ENCODE data around the gene SEMA4A.
A peak's percentile ranks its signal among the peaks of the same experiment; 100 is the strongest.
"Not testable (repeated sequence)": the region's sequence is repeated elsewhere in the genome, so short reads cannot be mapped to it uniquely, and the experiment has no call there.

Gene SEMA4A

DNA sequence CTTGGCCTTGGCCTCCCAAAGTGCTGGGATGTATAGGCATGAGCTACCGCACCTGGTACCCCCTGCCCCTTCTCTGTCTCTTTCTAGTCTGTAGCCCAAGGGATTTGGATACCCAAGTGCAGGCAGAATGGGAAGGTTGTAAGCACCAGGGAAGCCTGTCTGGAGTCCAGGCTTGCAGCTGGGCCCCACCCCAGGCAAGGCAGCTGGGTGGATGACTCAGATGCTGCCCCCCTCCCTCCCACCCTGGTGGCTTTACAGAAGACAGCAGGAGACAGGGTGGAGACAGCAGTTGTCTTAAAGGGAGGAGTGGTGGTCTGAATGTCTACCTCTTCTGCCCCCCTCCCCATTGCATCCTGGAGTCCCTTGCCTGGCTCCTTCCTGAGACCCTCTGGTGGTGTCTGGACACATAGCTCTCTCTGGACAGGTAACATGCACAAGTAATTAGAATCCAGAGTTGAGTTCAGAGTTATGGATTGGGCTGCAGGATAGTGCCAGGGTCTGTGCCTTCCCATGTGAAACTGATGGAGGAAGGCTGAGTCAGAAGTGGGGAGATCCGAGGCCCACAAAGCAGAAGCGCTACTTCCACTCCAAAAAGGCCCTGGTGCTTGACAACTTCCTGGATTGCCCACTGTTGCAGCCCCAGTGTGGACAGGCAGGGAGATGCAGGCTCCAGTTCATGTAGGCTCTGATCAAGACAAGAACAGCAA, 33.7 kb upstream of the SEMA4A start:
- DNase-seq: no peak

DNA sequence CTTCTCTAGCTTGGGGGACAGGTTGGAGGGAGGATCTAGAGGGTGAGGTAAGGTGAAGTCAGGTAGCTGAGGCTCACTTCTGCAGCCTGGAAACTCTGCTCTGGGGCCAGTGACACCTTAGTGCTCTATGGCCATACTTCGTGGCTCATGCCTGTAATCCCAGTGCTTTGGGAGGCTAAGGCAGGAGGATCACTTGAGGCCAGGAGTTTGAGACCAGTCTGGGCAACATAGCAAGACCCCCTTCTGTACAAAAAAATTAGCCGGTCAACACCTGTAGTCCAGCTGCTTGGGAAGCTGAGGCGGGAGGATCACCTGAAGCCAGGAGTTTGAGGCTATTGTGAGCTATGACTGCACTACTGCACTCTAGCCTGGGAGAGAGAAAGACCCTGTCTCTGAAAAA, 33.1 kb upstream of the SEMA4A start:
- DNase-seq: no peak

DNA sequence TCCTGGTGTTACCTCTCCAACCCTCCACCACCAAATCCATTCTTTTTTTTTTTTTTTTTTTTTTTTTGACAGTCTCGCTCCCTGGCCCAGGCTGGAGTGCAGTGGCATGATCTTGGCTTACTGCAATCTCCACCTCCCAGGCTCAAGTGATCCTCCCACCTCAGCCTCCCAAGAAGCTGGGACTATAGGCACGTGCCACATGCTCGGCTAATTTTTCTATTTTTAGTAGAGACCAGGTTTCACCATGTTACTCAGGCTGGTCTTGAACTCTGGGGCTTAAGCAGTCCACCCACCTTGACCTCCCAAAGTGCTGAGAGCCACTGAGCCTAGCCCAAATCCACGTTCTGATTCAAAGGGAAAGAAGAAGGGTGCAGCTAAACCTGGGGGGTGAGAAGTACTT, 32.4 kb upstream of the SEMA4A start:
- DNase-seq: not testable (repeated sequence)

DNA sequence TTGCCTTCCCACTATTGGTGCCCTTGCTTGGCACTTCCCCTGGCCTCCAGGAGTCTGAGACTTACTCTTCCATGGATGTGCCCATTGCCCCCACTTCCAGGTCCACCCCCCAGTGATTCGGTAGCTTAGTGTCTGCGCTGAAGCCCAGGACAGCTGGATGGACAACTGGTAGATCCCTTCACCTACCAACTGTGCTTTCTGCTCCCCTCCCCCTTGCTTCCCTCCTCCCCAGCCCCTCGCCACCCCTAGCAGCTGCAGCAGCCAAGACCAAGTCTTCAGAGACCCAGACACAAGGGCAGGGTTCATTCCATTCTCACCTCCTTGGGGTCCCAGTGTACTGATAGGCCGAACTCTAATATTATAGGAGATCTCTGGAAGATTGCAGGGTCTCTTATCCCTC, 31.9 kb upstream of the SEMA4A start:
- DNase-seq: no peak

DNA sequence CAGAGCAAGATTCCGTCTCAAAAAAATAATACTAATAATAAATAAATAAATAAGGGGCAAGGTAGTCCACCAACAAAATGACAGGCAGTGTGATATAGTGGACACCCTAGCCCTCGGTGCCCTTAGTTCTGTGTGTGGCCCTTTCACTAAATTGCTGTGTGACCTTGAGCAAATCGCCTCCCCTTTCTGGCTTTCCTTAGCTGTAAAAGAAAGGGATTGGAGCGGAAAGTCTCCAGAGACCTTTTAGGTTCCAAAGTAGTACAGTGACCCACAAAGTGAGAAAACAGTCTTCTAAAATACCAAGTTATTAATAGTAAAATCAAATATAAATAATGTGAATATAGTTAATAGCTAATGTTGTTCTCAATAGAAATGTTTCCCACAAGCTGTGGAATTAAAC, 31.3 kb upstream of the SEMA4A start:
- no peak for DNase-seq

DNA sequence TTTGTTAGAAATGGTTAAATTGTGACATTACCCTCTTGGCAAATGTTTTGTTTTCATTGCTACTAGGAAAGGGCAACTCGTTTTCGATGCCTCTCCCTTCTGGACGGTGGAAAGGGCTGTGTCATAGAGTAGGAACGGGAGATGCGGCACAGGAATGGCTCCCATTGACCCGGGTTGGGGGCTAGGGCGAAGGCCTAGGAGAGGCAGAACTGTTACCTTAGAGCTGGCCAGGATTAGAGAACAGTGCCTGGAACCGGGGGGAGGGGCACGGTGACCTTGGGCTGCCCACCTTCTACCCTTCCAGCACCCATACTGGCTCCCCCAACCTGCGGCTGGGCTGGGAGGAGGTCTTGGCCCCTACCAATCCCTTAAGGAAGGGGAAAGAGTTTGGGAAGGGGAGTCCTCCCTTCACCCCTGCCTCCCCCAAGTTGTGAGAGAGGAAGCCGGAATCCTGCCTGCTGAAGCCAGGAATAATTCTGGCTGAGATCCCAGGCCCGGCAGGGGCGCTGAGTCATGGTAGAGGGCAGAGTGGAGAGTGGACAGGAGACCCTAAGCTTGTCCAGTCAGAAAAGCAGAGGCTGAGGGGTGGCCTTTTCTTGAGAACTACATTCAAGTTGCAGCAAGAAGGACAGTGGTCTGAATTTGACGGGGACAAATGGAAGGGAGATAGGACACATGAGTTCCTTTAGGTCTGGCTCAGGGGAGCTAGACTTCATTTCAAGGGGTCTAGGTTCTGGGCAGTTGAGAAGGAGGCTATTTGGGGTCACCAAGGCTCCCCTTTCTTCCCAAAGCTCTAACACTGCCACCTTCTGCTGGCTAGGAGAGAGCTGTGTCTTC, 30.6 kb upstream of the SEMA4A start:
- DNase-seq: no peak

DNA sequence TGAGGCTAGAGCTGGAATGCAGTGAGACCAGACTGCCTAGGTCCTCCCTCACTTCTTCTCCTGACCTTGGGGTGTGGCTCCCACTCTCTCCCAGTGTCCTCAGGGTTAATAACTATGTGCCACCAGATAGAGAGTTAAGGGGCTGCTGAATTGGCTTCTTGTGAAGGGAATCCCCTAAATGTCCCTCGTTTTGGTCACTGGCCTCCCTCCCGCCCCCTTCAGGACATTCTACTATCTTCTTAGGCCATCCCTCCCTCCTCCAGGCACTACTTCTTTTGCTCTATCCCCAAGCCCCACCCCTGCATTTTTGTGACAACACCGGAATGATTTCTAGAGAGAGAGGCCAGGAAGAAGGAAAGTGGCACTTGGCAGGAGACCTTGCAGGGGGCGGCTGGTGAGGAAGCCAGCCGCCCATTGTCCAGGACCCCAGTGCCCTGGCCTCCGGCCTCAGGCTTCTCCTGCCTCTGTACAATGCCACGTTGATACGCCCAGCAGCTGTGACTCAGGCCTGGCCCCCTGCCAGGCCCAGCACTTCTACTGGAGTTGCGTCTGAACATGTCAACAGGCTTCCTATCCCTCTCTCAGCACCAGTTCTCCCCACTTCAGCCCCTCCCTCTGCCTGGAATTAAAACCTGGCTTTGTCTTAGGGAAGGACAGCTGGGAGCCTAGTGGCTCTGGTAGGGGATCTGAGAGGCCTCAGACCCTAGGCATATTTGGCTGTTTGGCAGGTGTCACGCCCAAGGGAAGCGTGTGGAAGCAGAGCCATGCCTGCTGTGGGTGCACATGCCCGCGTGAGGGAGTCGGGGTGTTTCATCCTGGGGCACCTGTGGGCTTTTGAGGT, 29.8 kb upstream of the SEMA4A start:
- DNase-seq: peak; percentile 44

DNA sequence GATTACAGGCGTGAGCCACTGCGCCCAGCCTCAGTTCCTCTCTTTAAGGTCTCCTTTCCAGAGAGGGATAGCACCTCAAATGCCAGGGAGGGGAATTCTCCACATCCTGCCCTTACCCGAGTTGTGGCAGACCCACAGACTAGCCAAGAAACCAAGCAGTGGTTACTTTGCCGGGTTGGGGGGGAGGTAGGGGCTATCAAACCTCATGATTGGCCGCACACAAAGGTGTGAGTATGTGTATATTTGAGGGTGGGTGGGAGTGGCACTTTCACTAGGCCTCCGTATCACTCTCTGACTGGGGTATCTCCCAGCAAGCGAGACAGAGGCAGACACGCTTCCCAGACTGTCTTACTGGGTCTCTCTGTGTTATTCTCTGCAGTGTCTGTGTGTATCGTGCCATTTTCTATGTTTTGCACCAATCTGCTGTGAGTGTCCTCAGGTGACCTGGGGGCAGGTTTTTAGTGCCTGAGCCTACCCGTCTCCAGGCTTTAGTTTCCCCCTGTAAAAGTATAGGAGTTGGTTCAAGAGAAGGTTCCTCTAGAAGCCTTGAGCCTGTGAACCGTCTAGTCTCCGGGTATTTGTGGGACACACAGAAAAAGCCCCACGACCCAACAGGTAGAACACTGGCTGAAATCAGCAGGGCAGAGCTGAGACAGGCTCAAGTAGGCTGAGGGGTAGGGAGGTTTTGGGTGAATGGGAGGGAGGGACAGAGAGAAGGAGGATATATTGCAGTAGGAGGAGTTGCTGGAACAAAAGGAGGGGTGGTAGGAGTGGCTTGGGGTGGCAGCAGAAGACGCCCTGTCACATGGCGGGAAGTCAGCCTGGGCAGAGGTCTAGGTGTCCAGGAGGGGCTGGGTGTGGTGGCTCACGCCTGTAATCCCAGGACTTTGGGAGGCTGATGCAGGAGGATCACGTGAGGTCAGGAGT, 28.6 kb upstream of the SEMA4A start:
- DNase-seq: no peak

DNA sequence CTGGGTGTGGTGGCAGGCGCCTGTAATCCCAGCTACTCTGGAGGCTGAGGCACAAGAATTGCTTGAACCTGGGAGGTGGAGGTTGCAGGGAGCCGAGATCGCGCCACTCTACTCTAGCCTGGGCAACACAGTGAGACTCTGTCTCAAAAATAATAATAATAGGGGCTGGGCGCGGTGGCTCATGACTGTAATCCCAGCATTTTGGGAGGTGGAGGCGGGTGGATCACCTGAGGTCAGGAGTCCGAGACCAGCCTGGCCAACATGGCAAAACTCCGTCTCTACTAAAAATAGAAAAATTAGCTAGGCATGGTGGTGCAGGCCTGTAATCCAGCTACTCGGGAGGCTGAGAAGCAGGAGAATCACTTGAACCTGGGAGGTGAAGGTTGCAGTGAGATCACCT, 27.8 kb upstream of the SEMA4A start:
- not testable (repeated sequence) for DNase-seq

DNA sequence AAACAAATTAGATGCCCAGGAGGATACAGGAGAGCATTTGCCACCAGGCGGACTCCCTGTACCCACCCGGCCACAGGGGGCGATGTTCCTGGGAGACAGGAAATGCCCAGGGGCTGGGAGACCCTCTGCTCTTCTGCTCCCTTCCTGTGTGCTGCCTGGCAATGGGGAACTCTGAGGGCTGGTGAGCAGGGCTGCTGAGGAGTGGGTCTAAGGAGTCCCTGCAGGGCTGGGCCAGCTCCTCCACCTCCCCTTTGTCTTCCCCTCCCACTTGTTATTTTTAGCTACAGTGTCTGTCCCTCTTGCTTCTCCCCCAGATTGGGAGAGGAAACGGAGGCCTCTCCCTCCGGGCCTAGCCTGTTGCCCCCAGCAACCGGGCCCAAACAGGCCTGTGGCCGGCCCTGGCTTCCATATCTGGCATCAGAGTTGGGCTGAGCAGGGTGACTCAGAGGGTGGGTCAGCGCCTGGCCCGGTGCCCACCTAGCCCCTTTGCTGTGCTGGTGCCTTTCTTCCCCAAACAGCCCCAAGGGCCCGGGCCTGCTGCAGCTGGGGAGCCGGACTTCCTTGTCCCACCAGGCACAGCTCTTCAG, 27.2 kb upstream of the SEMA4A start:
- DNase-seq: peak; percentile 72

DNA sequence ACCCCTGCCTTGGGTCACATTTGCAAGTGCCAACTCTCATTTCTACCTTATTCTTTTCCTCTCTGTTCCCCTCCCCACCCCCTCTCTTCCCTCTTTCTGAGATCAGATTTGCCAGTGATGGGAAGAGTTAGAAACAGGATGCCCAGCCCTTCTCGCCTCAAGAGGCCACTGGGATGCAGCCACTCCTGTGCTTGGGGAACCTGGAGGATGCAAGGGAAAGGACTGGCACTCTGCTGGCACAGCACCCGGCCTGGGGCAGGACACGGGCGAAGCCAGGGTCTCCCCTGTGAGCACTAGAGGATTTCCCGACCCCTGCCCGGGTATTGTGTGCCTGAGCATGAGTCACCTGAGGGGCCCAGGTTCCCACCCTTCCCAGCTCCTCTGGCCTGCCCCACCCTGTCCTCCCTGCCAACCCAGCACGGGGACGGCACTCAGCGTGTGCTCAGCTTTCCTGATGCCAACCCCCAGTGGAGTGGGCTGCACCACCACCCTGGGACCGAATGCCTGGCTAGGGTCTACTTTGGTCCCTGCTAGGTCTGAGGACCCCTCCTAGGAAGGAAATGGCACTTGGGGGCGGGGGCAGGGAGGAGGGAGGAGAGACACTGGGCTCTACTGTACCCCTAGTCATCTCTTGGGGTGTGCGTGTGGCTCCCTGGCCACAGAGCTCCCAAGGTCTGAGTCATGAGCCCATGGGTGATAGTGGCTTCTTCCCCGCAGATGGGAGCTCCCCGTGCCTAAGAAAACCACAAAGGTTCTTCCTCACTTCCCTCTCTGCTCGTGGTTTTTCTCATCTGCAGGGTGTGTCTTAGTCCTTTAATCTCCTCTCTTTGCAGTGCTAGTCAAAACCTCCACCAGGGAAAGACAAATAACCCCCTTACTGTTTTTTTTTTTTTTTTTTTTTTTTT, 26.5 kb upstream of the SEMA4A start:
- DNase-seq: no peak

DNA sequence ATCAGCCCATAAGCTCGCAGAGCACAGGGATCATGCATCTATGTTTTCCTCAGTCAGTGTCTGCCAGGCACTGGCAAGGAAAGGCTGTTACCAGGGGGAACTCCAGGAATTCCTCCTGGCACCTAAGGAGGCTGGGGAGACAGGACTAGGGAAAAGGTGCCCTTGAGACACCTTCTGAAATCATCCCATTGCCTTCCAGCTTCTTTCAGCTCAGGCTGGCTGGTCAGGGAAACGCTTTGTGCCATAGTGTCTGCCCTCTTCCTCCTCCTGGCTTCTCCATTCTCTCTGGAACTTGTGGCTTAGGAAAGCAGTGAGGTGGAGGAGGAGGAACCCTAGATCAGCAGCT, 25.1 kb upstream of the SEMA4A start:
- DNase-seq: no peak

DNA sequence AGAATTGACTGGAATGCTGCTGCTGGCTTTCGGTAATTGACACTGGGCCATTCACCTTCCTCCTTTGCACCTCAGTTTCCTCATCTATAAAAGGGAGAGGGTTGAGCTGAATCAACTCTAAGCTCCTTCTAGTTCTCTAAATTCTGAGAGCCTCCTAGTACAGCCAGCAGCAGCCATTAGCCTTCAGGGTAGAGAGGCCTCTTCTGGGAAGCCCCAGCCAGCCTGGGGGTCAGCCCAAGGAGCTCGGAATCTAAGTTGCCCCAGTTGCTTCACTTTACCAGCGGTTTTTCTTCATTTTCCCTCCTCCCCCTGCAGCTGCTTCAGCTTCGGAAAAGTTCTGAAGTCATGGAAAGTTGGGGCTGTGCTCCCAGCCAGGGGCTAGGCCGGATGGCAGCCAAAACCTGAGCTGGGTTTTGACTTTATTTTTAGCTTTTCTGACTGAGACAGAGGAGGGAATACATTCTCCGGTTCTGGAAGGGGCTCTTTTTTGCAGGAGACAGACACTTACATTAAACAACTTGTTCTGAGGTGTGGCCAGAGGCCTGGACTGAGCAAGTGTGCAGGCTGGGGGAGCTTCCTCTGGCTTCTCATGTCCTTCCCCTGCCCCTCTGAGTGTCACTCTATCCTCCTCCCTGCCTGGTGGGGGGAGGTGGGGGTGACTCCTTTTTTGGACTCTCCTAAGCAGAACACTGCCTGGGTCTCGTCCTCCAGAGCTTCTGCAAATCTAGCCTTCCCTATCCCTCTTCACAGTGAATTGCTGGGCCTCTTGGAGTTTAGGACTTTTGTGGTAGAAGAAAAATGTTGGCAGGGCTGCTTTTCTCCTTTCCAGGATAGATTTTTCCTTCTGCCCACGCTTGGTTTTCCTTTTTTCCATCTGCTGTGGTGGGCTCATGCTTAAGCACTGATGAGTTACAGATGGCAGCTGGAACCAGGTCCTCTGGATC, 24.5 kb upstream of the SEMA4A start:
- no peak for DNase-seq

DNA sequence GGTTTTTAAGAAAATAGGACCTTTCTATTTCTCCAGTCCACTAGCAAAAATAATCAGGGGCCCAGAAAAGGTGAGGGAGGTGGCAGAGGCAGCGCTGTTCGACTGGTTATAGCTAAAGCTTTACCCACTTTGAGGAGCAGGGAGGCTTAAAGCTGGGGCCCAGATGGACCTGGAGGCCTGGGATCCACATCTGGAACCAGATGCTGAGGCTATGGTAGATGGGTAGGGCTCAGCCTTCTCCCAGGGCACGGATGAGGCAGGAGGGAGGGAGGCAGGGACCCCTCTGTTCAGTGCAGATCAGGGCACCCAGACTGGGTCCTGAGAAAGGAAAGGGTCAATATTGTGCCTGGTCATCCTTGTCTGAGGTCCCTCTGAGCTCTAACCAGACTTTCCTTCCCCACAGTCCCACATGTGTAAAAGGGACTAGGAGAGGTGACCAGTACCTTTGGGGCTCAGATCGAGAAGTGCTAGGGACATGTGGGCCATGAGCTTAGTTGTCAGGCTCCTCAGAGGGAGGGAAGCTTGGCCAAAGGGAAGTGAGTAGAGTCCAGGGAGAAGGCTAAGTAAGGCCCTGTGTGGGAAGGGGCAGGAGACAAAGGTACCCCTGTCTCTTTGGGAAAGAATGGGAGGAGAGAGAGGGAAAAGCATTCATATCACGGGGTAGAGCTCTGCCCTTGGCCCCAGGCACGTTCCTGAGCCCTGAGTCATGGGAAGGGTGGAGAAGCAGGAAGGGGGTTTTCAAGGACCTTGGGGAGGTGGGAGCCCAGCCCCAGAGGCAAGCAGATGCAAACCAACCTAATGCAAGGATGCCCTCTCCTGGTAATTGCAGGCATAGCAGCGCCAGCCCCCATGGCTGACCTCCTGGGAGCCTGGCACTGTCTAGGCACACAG, 23.5 kb upstream of the SEMA4A start:
- DNase-seq: peak; percentile 28

DNA sequence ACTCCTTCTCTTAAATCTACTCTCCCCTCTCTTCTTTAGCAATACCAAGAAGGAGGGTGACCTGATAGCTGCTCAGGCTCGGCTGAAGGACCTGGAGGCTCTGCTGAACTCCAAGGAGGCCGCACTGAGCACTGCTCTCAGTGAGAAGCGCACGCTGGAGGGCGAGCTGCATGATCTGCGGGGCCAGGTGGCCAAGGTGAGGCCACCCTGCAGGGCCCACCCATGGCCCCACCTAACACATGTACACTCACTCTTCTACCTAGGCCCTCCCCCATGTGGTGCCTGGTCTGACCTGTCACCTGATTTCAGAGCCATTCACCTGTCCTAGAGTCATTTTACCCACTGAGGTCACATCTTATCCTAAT, 22.8 kb upstream of the SEMA4A start:
- no peak for DNase-seq

DNA sequence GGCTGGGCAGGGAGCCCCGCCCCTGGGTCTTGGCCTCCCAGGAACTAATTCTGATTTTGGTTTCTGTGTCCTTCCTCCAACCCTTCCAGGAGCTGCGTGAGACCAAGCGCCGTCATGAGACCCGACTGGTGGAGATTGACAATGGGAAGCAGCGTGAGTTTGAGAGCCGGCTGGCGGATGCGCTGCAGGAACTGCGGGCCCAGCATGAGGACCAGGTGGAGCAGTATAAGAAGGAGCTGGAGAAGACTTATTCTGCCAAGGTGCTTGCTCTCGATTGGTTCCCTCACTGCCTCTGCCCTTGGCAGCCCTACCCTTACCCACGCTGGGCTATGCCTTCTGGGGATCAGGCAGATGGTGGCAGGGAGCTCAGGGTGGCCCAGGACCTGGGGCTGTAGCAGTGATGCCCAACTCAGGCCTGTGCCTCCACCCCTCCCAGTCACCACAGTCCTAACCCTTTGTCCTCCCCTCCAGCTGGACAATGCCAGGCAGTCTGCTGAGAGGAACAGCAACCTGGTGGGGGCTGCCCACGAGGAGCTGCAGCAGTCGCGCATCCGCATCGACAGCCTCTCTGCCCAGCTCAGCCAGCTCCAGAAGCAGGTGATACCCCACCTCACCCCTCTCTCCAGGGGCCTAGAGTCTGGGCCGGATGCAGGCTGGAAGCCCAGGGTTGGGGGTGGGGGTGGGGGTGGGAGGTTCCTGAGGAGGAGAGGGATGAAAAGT, 18.5 kb upstream of the SEMA4A start:
- DNase-seq: no peak

DNA sequence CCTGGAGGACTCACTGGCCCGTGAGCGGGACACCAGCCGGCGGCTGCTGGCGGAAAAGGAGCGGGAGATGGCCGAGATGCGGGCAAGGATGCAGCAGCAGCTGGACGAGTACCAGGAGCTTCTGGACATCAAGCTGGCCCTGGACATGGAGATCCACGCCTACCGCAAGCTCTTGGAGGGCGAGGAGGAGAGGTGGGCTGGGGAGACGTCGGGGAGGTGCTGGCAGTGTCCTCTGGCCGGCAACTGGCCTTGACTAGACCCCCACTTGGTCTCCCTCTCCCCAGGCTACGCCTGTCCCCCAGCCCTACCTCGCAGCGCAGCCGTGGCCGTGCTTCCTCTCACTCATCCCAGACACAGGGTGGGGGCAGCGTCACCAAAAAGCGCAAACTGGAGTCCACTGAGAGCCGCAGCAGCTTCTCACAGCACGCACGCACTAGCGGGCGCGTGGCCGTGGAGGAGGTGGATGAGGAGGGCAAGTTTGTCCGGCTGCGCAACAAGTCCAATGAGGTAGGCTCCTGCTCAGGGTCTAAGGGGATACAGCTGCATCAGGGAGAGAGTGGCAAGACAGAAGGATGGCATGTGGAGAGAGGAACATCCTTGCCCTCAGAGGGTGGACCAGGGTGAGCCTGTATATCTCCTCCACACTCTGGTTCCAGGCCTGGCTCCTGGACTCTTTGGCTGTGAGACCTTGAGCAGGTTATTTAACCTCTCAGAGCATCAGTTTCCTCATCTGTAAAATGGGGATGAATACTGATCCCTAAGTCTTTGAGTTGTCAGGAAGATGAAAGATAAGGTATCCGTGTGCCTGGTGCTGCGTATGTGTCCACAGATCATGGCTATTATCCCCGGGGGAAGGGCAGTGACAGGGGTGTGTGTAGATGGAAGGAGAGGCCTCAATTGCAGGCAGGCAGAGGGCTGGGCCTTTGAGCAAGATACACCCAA, 17.2 kb upstream of the SEMA4A start:
- DNase-seq: no peak
